ENCODE data around the gene PDE4B.
A peak's percentile ranks its signal among the peaks of the same experiment; 100 is the strongest.
"Not testable (repeated sequence)": the region's sequence is repeated elsewhere in the genome, so short reads cannot be mapped to it uniquely, and the experiment has no call there.

PDE4B gene

GRCh38 chr1:65949933-65950332, 157.2 kb downstream of the PDE4B start:
- DNase-seq (ENCODE audit: low read depth in 2 of 3, low spot score in 1 of 3), result no peak

GRCh38 chr1:65952696-65953095, 160.0 kb downstream of the PDE4B start:
- DNase-seq (ENCODE audit: low read depth in 2 of 3, low spot score in 1 of 3), result no peak

- DNase-seq (ENCODE audit: low read depth in 2 of 3, low spot score in 1 of 3), result no peak
Measured at GRCh38 chr1:65953170-65953569, 160.5 kb downstream of the PDE4B start.

- DNase-seq (ENCODE audit: low read depth in 2 of 3, low spot score in 1 of 3), result no peak
Measured at GRCh38 chr1:65955071-65955470, 162.4 kb downstream of the PDE4B start.

- no peak for DNase-seq (ENCODE audit: low read depth in 2 of 3, low spot score in 1 of 3)
Measured at GRCh38 chr1:65955503-65955902, 162.8 kb downstream of the PDE4B start.

GRCh38 chr1:65958561-65959350, 166.1 kb downstream of the PDE4B start:
- DNase-seq (ENCODE audit: low read depth in 2 of 3, low spot score in 1 of 3), result peak in 1 of 3 donors; percentile 49

- no peak for DNase-seq (ENCODE audit: low read depth in 2 of 3, low spot score in 1 of 3)
Measured at GRCh38 chr1:65959896-65960567, 167.3 kb downstream of the PDE4B start.

- DNase-seq (ENCODE audit: low read depth in 2 of 3, low spot score in 1 of 3), result no peak
Measured at GRCh38 chr1:65963156-65963888, 170.6 kb downstream of the PDE4B start.

GRCh38 chr1:65964123-65964522, 171.4 kb downstream of the PDE4B start:
- no peak for DNase-seq (ENCODE audit: low read depth in 2 of 3, low spot score in 1 of 3)

- no peak for DNase-seq (ENCODE audit: low read depth in 2 of 3, low spot score in 1 of 3)
Measured at GRCh38 chr1:65965112-65965996, 172.7 kb downstream of the PDE4B start.

- not testable (repeated sequence) for DNase-seq (ENCODE audit: low read depth in 2 of 3, low spot score in 1 of 3)
Measured at GRCh38 chr1:65967492-65967891, 174.8 kb downstream of the PDE4B start.

GRCh38 chr1:65971547-65971946, 178.9 kb downstream of the PDE4B start:
- no peak for DNase-seq (ENCODE audit: low read depth in 2 of 3, low spot score in 1 of 3)

GRCh38 chr1:65975708-65976107, 183.0 kb downstream of the PDE4B start:
- DNase-seq (ENCODE audit: low read depth in 2 of 3, low spot score in 1 of 3), result no peak

GRCh38 chr1:65979136-65980044, 186.7 kb downstream of the PDE4B start:
- no peak for DNase-seq (ENCODE audit: low read depth in 2 of 3, low spot score in 1 of 3)

GRCh38 chr1:65980237-65980636, 187.5 kb downstream of the PDE4B start:
- no peak for DNase-seq (ENCODE audit: low read depth in 2 of 3, low spot score in 1 of 3)

GRCh38 chr1:65983500-65983899, 190.8 kb downstream of the PDE4B start:
- DNase-seq (ENCODE audit: low read depth in 2 of 3, low spot score in 1 of 3), result no peak

GRCh38 chr1:65985393-65986066, 192.8 kb downstream of the PDE4B start:
- DNase-seq (ENCODE audit: low read depth in 2 of 3, low spot score in 1 of 3), result no peak

GRCh38 chr1:65986146-65986545, 193.5 kb downstream of the PDE4B start:
- no peak for DNase-seq (ENCODE audit: low read depth in 2 of 3, low spot score in 1 of 3)

GRCh38 chr1:65990161-65990560, 197.5 kb downstream of the PDE4B start:
- no peak for DNase-seq (ENCODE audit: low read depth in 2 of 3, low spot score in 1 of 3)

Measured in stimulated activated CD4-positive, alpha-beta T cell treated with anti-CD3 and anti-CD28 coated beads, Interleukin-12 subunit alpha, Interleukin-12 subunit beta, amount 100 ng/mL, for 48 hours (primary cell).